Measurements from ENCODE around the gene MBP. TPM values are rescaled to one million over a fixed set of nuclear protein-coding genes. Genes with fewer than 3 reads are reported as not detected.

The MBP gene
- total and polyA plus RNA-seq, 2 donors (not counting 1 experiment from before 2014, with no cell fraction given): 2.3 to 3.6 TPM

- Histone ChIP-seq H3K27ac (ENCODE audit: insufficient read depth, low read length) (no peak overlapping the region), H3K9ac (ENCODE audit: insufficient read depth, low read length) (no peak overlapping the region), H3K79me2 (ENCODE audit: control insufficient read depth, insufficient read depth, low read length) (no peaks in the 10 kb centered on the region), H3K27me3 (ENCODE audit: control insufficient read depth, insufficient read depth, low read length) (peaks cover 5% of the 10 kb centered on the region), H3K36me3 (ENCODE audit: control insufficient read depth, insufficient read depth, low read length) (no peaks in the 10 kb centered on the region), H3K4me3 (replicated peaks in 1 of 4; ENCODE audit: control extremely low read depth in 1 of 4, insufficient read depth in 1 of 4, low read depth in 3 of 4, low read length in 4 of 4) (no peak overlapping the region), H3K9me3 (ENCODE audit: control insufficient read depth, insufficient read depth, low read depth, low read length) (no peaks in the 10 kb centered on the region), H3K4me1 (ENCODE audit: control insufficient read depth, extremely low read depth, insufficient read depth, low read length) (no peaks in the 10 kb centered on the region), H4K20me1 (ENCODE audit: control insufficient read depth, extremely low read depth, insufficient read depth, low read length) (no peaks in the 10 kb centered on the region), H2AFZ (ENCODE audit: low read length) (no peak overlapping the region), H3K4me2 (ENCODE audit: extremely low read depth, insufficient read depth, low read length) (no peak overlapping the region)
- no peak for DNase-seq (ENCODE audit: low read depth in 2 of 2)
- TF ChIP-seq EZH2 (IDR thresholded peaks at IDR 0.05; ENCODE audit: low read length, missing control alignments) (no peak), CTCF (conservative IDR thresholded peaks at IDR 0.05 in 1 of 2, IDR thresholded peaks at IDR 0.05 in 1 of 2; ENCODE audit: low read depth in 1 of 2, low read length in 2 of 2) (no peak)
Measured at GRCh38 chr18:77017355-77017754, 115.2 kb downstream of the MBP start.

- Histone ChIP-seq H3K4me1 (ENCODE audit: control insufficient read depth, extremely low read depth, insufficient read depth, low read length) (no peaks in the 10 kb centered on the region), H2AFZ (ENCODE audit: low read length) (no peak overlapping the region), H3K4me2 (ENCODE audit: extremely low read depth, insufficient read depth, low read length) (no peak overlapping the region), H3K9ac (ENCODE audit: insufficient read depth, low read length) (no peak overlapping the region), H3K9me3 (ENCODE audit: control insufficient read depth, insufficient read depth, low read depth, low read length) (no peaks in the 10 kb centered on the region), H3K4me3 (replicated peaks in 1 of 4; ENCODE audit: control extremely low read depth in 1 of 4, insufficient read depth in 1 of 4, low read depth in 3 of 4, low read length in 4 of 4) (no peak overlapping the region), H4K20me1 (ENCODE audit: control insufficient read depth, extremely low read depth, insufficient read depth, low read length) (no peaks in the 10 kb centered on the region), H3K27ac (ENCODE audit: insufficient read depth, low read length) (no peak overlapping the region), H3K27me3 (ENCODE audit: control insufficient read depth, insufficient read depth, low read length) (peaks cover 5% of the 10 kb centered on the region), H3K79me2 (ENCODE audit: control insufficient read depth, insufficient read depth, low read length) (no peaks in the 10 kb centered on the region), H3K36me3 (ENCODE audit: control insufficient read depth, insufficient read depth, low read length) (no peaks in the 10 kb centered on the region)
- no peak for DNase-seq (ENCODE audit: low read depth in 2 of 2)
- TF ChIP-seq EZH2 (IDR thresholded peaks at IDR 0.05; ENCODE audit: low read length, missing control alignments) (no peak), CTCF (conservative IDR thresholded peaks at IDR 0.05 in 1 of 2, IDR thresholded peaks at IDR 0.05 in 1 of 2; ENCODE audit: low read depth in 1 of 2, low read length in 2 of 2) (no peak)
Measured at GRCh38 chr18:77016936-77017335, 115.6 kb downstream of the MBP start.

- Histone ChIP-seq H3K79me2 (ENCODE audit: control insufficient read depth, insufficient read depth, low read length) (no peaks in the 10 kb centered on the region), H3K4me3 (replicated peaks in 1 of 4; ENCODE audit: control extremely low read depth in 1 of 4, insufficient read depth in 1 of 4, low read depth in 3 of 4, low read length in 4 of 4) (no peak overlapping the region), H4K20me1 (ENCODE audit: control insufficient read depth, extremely low read depth, insufficient read depth, low read length) (no peaks in the 10 kb centered on the region), H3K9me3 (ENCODE audit: control insufficient read depth, insufficient read depth, low read depth, low read length) (no peaks in the 10 kb centered on the region), H3K4me2 (ENCODE audit: extremely low read depth, insufficient read depth, low read length) (no peak overlapping the region), H3K36me3 (ENCODE audit: control insufficient read depth, insufficient read depth, low read length) (no peaks in the 10 kb centered on the region), H3K27me3 (ENCODE audit: control insufficient read depth, insufficient read depth, low read length) (peaks cover 9% of the 10 kb centered on the region), H3K9ac (ENCODE audit: insufficient read depth, low read length) (no peak overlapping the region), H2AFZ (ENCODE audit: low read length) (no peak overlapping the region), H3K4me1 (ENCODE audit: control insufficient read depth, extremely low read depth, insufficient read depth, low read length) (no peaks in the 10 kb centered on the region), H3K27ac (ENCODE audit: insufficient read depth, low read length) (no peak overlapping the region)
- TF ChIP-seq CTCF (conservative IDR thresholded peaks at IDR 0.05 in 1 of 2, IDR thresholded peaks at IDR 0.05 in 1 of 2; ENCODE audit: low read depth in 1 of 2, low read length in 2 of 2) (no peak), EZH2 (IDR thresholded peaks at IDR 0.05; ENCODE audit: low read length, missing control alignments) (no peak)
- no peak for DNase-seq (ENCODE audit: low read depth in 2 of 2)
Measured at GRCh38 chr18:77015771-77016710, 116.5 kb downstream of the MBP start.
